Measurements from ENCODE around the gene GRIK1. TPM values are rescaled to one million over a fixed set of nuclear protein-coding genes. Genes with fewer than 3 reads are reported as not detected.
A peak's percentile ranks its signal among the peaks of the same experiment; 100 is the strongest.

GRIK1 gene
- polyA plus RNA-seq, 3 donors = not detected

GRCh38 chr21:29645666-29646553 lies 293.9 kb downstream of the GRIK1 start:
- peaks cover 12 to 31% of the 10 kb centered on the region in 2 donors for H3K4me1 ChIP-seq (ENCODE audit: control insufficient read depth in 1 of 2, insufficient read depth in 2 of 2, low read length in 2 of 2)
- no peak overlapping the region for H3K9ac ChIP-seq (ENCODE audit: insufficient read depth, low read length, poor library complexity, severe bottlenecking)
- H3K4me3 ChIP-seq (replicated peaks in 1 of 3; ENCODE audit: low read depth in 2 of 3, low read length in 3 of 3) = no peak overlapping the region
- no peak overlapping the region for H2AFZ ChIP-seq (ENCODE audit: insufficient read depth, low read depth, low read length, poor library complexity, severe bottlenecking)
- WGBS (ENCODE audit: insufficient coverage) = 100% methylated on average over 2 of the region's 3 CpGs
- intact Hi-C loops (cut with micrococcal nuclease) = no loop called here
- Mint-ChIP-seq H3K27ac (peak overlapping the region in 1 of 7 donors; percentile 75), H3K4me3 (no peak overlapping the region), H3K36me3 (peaks cover 6 to 10% of the 10 kb centered on the region in 2 donors), H3K4me1 (peaks cover 26% of the 10 kb centered on the region), H3K9me3 (peaks cover 0 to 3% (median 1%) of the 10 kb centered on the region in 7 donors), H3K27me3 (ENCODE audit: low read depth in 3 of 3) (no peaks in the 10 kb centered on the region)
- no peaks in the 10 kb centered on the region for H3K9me3 ChIP-seq (replicated peaks in 1 of 2; ENCODE audit: control insufficient read depth in 1 of 2, insufficient read depth in 1 of 2, low read length in 2 of 2)
- TF ChIP-seq CTCF (IDR thresholded peaks at IDR 0.05) = no peak
- no peak for DNase-seq
- no peaks in the 10 kb centered on the region for H3K36me3 ChIP-seq (replicated peaks in 1 of 2; ENCODE audit: control insufficient read depth in 1 of 2, insufficient read depth in 2 of 2, low read length in 2 of 2)
- no peaks in the 10 kb centered on the region for H4K20me1 ChIP-seq (ENCODE audit: insufficient read depth, low read length)
- H3K27me3 ChIP-seq (ENCODE audit: control insufficient read depth in 2 of 2, insufficient read depth in 2 of 2, low read length in 2 of 2) = no peaks in the 10 kb centered on the region
- no peaks in the 10 kb centered on the region for H3K79me2 ChIP-seq (ENCODE audit: insufficient read depth, low read length)
- no peak overlapping the region for H3K4me2 ChIP-seq (replicated peaks; ENCODE audit: extremely low read depth, low read length, poor library complexity, severe bottlenecking)
- no peak overlapping the region for H3K27ac ChIP-seq (ENCODE audit: low read depth in 1 of 2, low read length in 2 of 2)

- WGBS (ENCODE audit: insufficient coverage) = 100% methylated on average over 1 of the region's 3 CpGs
- Histone ChIP-seq H2AFZ (ENCODE audit: insufficient read depth, low read depth, low read length, poor library complexity, severe bottlenecking) (no peak overlapping the region), H4K20me1 (ENCODE audit: insufficient read depth, low read length) (no peaks in the 10 kb centered on the region), H3K4me3 (replicated peaks in 1 of 3; ENCODE audit: low read depth in 2 of 3, low read length in 3 of 3) (no peak overlapping the region), H3K79me2 (ENCODE audit: insufficient read depth, low read length) (no peaks in the 10 kb centered on the region), H3K27me3 (ENCODE audit: control insufficient read depth in 2 of 2, insufficient read depth in 2 of 2, low read length in 2 of 2) (no peaks in the 10 kb centered on the region), H3K4me2 (replicated peaks; ENCODE audit: extremely low read depth, low read length, poor library complexity, severe bottlenecking) (no peak overlapping the region), H3K36me3 (replicated peaks in 1 of 2; ENCODE audit: control insufficient read depth in 1 of 2, insufficient read depth in 2 of 2, low read length in 2 of 2) (no peaks in the 10 kb centered on the region), H3K9ac (ENCODE audit: insufficient read depth, low read length, poor library complexity, severe bottlenecking) (no peak overlapping the region), H3K9me3 (replicated peaks in 1 of 2; ENCODE audit: control insufficient read depth in 1 of 2, insufficient read depth in 1 of 2, low read length in 2 of 2) (peaks cover 0 to under 1% of the 10 kb centered on the region in 2 donors), H3K4me1 (ENCODE audit: control insufficient read depth in 1 of 2, insufficient read depth in 2 of 2, low read length in 2 of 2) (peaks cover 28 to 39% of the 10 kb centered on the region in 2 donors), H3K27ac (ENCODE audit: low read depth in 1 of 2, low read length in 2 of 2) (no peak overlapping the region)
- Mint-ChIP-seq H3K9me3 (peaks cover 0 to 5% (median 3%) of the 10 kb centered on the region in 7 donors), H3K4me1 (peaks cover 35% of the 10 kb centered on the region), H3K27ac (no peak overlapping the region), H3K27me3 (ENCODE audit: low read depth in 3 of 3) (no peaks in the 10 kb centered on the region), H3K4me3 (no peak overlapping the region), H3K36me3 (peaks cover 6 to 7% of the 10 kb centered on the region in 2 donors)
- intact Hi-C loops (cut with micrococcal nuclease) = no loop called here
- no peak for TF ChIP-seq CTCF (IDR thresholded peaks at IDR 0.05)
- no peak for DNase-seq
Measured at GRCh38 chr21:29643289-29643688, 296.5 kb downstream of the GRIK1 start.
